ENCODE data around the gene PNPLA5.
A peak's percentile ranks its signal among the peaks of the same experiment; 100 is the strongest.

PNPLA5 gene

DNA sequence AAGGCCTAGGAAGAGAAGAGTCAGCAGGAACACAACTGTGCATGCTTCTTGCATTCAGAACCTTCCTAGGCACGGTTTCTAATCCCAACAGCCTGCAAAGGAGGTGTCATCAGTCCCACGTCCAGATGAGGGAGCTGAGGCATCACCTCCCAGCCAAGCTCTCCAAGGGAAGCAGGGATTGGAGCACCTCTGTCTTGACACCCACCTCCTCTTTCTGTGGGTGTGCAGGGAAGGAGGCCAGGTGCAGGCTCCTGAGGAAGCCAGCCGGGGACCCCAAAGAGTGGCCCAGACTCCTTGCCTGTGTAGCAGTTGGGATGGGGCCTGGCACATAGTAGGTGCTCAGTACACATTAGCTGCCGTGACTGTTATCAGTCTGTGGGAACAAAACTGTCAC lies 2.0 kb downstream of the PNPLA5 start:
- H3K27ac Mint-ChIP-seq: no peak overlapping the region

DNA sequence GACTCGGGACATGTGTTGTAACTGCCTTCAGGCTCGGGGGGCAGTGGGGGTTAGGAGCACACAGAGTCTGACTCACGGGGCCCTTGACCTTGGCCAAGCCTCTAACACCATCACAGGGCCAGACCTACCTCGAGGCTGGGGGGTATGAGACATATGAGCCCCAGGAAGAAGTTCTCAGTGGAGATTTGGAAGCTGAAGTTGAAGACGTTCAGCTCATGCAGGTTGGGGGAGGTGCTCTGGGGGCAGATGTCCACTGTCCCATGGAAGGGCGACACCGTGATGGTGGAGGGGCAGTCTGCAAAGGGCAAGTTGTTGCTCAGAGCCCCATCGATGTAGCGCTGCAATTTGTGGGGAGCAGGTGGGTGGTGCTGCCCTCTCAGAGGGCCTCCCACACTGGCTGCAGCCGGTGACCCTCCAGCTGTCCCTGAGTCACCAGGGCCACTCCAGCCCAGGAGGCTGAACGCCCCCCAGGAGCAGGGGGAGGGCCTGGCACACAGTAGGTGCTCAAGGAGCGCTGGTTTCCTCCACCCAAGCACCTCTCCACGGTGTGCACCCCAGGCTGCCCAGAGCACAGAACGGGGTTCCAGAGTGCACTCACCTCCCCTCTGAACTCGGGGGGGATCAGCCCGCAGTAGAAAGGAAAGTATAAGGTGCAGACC lies 2.5 kb downstream of the PNPLA5 start:
- no peak overlapping the region for H3K4me3 Mint-ChIP-seq
- ATAC-seq (no peak), DNase-seq (no peak)
- H3K36me3 Mint-ChIP-seq (ENCODE audit: low read depth): no peaks in the 10 kb centered on the region
- no peaks in the 10 kb centered on the region for H3K4me1 Mint-ChIP-seq
- peaks cover 55% of the 10 kb centered on the region for H3K27me3 Mint-ChIP-seq
- H3K9me3 Mint-ChIP-seq: no peaks in the 10 kb centered on the region
- H3K27ac Mint-ChIP-seq: no peak overlapping the region

More for the DNA sequence above, 2.0 kb downstream of the PNPLA5 start:
- Mint-ChIP-seq H3K4me3 (no peak overlapping the region), H3K36me3 (ENCODE audit: low read depth) (no peaks in the 10 kb centered on the region), H3K9me3 (no peaks in the 10 kb centered on the region), H3K27me3 (peaks cover 55% of the 10 kb centered on the region), H3K4me1 (no peaks in the 10 kb centered on the region)
- ATAC-seq: no peak
- no peak for DNase-seq

DNA sequence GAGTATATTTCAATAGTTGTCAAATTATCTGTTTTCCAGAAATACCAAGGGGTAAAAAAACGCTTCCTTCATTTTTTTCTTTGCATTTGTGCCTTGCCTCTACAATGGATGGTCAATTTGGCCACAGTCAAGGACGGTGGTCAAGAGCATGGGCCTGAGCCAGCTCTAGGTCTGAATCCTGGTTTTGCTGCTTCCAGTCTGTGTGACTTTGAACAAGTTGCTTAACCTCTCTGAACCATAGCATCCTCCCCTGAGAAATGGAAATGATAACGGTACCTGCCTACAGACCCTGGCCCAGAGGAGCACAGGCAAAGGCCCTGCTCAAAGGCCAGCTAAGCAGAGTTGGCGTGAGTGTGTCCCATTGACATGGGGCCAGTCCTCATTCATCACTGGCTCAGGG lies 3.1 kb downstream of the PNPLA5 start:
- Mint-ChIP-seq H3K4me3 (no peak overlapping the region), H3K36me3 (ENCODE audit: low read depth) (no peaks in the 10 kb centered on the region), H3K27ac (no peak overlapping the region), H3K9me3 (no peaks in the 10 kb centered on the region), H3K27me3 (peaks cover 51% of the 10 kb centered on the region), H3K4me1 (no peaks in the 10 kb centered on the region)
- DNase-seq (no peak), ATAC-seq (no peak)

DNA sequence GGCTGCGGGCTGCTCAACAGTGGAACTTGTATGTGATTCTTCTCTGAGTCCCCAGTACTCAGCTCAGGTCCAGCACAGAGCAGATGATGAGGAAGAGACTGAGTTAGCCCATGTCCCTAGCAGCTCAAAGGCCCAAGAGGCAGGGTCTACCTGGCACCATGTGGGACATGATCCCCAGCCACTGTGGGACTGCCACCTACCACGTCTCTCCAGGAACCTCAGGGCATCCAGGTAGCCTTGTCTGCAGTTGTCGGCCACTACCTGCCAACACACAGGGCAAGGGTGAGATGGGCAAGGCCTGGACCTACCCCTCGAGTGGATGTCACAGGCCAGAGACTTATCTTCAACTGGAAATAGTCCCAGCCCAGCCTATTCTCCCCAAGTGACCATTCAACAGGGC lies 4.4 kb downstream of the PNPLA5 start:
- ATAC-seq (no peak), DNase-seq (no peak)
- Mint-ChIP-seq H3K27me3 (peaks cover 44% of the 10 kb centered on the region), H3K36me3 (ENCODE audit: low read depth) (no peaks in the 10 kb centered on the region), H3K4me1 (no peaks in the 10 kb centered on the region), H3K4me3 (no peak overlapping the region), H3K9me3 (no peaks in the 10 kb centered on the region), H3K27ac (no peak overlapping the region)

DNA sequence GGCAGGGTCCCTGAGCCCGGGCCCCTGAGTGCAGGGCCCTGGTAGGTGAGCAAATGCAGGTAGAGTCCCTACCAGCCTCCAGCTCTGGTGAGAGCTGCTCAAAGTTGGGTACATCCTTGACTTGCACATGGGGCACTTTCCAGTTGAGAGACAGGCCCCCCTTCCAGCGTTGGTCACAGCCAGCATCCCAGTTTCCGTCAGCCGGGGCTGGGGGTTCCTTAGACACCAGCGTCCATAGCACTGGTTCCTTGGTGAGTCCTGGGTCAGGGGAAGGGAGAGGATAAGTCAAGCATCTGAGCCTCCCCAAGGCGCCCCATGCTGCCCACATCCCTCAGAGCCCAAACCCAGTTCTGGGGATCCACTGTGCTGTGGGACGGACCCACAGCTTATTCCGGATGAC lies 5.6 kb downstream of the PNPLA5 start:
- H3K9me3 Mint-ChIP-seq: no peaks in the 10 kb centered on the region
- no peaks in the 10 kb centered on the region for H3K4me1 Mint-ChIP-seq
- H3K36me3 Mint-ChIP-seq (ENCODE audit: low read depth): no peaks in the 10 kb centered on the region
- ATAC-seq: no peak
- peaks cover 35% of the 10 kb centered on the region for H3K27me3 Mint-ChIP-seq
- H3K27ac Mint-ChIP-seq: no peak overlapping the region
- H3K4me3 Mint-ChIP-seq: no peak overlapping the region
- no peak for DNase-seq

DNA sequence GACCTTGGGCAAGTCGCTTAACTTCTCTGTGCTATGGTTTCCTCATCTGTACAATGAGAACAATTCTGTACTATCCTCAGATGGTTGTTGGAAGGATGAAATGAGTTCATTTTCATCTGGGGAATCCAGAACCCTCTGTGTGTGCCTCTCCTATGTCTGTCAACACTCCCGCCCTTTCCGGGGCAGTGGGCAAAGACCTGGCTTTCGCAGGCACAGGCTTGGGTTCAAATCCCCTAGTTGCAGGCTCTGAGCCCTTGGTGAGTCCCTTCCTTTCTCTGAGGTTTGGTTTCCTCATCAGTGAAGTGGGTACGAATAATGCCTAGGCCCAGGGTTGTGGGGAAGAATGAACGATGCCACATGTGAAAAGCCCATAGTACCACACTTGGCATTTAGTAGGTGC lies 6.0 kb downstream of the PNPLA5 start:
- Mint-ChIP-seq H3K27me3 (peaks cover 34% of the 10 kb centered on the region), H3K4me1 (no peaks in the 10 kb centered on the region), H3K27ac (no peak overlapping the region), H3K36me3 (ENCODE audit: low read depth) (no peaks in the 10 kb centered on the region), H3K4me3 (no peak overlapping the region), H3K9me3 (no peaks in the 10 kb centered on the region)
- ATAC-seq (no peak), DNase-seq (no peak)

DNA sequence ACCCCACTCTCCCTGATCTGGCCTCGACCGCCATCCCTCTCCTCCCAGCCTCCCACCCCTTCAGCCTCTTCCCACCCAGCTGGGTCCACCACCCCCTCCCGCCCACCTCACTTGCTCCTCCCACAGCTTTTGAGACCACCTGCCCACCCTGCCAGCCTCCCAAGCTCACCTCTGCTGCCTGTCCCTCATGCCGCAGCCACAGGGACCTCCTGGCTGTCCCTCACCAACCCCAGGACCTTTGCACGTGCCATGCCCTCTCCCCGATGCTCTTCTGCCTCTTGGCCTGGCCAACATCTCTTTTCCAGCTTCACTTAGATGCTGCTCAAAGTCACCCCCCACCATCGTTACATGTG lies 6.5 kb downstream of the PNPLA5 start:
- no peak overlapping the region for H3K27ac Mint-ChIP-seq
- ATAC-seq (no peak), DNase-seq (no peak)
- peaks cover 29% of the 10 kb centered on the region for H3K27me3 Mint-ChIP-seq
- H3K36me3 Mint-ChIP-seq (ENCODE audit: low read depth): no peaks in the 10 kb centered on the region
- no peaks in the 10 kb centered on the region for H3K9me3 Mint-ChIP-seq
- no peaks in the 10 kb centered on the region for H3K4me1 Mint-ChIP-seq
- no peak overlapping the region for H3K4me3 Mint-ChIP-seq

DNA sequence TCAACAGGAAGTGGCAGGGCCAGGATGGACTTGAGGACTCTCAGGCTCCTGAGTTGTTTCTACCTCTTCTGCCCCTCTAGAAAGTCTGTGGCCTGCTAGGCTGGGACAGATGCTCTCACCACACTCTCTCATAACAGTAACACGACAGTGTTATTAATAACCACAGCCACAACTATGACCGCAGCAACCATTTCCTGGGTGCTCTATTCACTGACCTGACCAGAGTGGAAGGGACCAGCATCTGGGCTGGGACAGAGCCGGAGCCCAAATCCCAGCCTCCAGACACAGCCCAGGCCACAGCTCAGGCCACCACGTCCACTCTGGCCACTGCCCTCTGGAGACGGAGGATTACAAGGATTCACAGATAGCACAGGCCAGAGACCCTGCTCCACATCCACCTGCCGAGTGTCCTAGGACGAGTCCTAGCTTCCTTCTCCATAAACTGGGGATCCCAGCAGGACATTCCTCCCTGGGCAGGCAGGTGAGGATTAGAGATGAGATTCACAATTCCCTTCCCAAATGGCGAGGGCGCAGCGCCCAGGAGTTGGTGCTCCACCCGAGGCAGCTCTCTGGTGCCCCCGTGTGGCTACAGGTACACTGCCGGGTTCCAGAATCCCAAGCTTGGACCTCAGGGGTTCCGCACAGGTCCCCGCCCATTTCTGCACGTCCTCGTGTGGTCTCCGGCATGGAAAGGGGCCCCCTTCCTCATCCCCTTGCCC lies 7.1 kb downstream of the PNPLA5 start:
- ATAC-seq: no peak
- Mint-ChIP-seq H3K36me3 (ENCODE audit: low read depth) (no peaks in the 10 kb centered on the region), H3K27ac (no peak overlapping the region), H3K9me3 (no peaks in the 10 kb centered on the region), H3K4me1 (no peaks in the 10 kb centered on the region), H3K4me3 (no peak overlapping the region), H3K27me3 (peaks cover 25% of the 10 kb centered on the region)
- DNase-seq: peak; percentile 71

DNA sequence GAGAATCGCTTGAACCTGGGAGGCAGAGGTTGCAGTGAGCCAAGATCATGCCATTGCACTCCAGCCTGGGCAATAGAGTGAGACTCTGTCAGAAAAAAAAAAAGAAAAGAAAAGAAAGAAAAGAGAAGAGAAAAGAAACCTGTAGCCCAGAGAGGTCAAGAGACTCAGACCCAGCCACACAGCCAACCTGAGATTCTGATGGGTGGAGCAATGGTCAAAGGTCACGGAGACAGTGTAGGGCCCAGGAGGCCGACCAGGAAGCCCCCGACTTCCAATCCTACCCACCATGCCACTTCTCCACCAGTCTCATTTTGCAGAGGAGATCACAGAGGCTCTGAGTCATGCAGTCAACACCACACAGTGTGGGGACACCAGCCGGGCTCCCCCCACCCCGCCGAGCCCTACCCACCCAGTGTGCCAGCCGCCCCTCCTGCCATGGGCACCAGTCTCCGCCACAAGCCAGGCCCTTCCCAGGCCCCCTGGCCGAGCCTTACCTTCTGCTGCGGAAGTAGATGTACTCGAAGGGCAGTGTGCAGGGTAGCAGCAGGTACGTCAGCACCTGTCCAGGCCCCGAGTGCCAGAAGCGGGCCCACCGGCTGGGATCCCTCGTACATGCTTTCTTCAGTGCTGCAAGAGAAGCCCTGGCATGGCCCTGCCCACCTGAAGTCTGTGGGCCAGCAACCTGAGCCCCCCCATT lies 7.9 kb downstream of the PNPLA5 start:
- no peak overlapping the region for H3K27ac Mint-ChIP-seq
- DNase-seq (no peak), ATAC-seq (no peak)
- no peak overlapping the region for H3K4me3 Mint-ChIP-seq
- no peaks in the 10 kb centered on the region for H3K4me1 Mint-ChIP-seq
- peaks cover 21% of the 10 kb centered on the region for H3K27me3 Mint-ChIP-seq
- no peaks in the 10 kb centered on the region for H3K9me3 Mint-ChIP-seq
- no peaks in the 10 kb centered on the region for H3K36me3 Mint-ChIP-seq (ENCODE audit: low read depth)

DNA sequence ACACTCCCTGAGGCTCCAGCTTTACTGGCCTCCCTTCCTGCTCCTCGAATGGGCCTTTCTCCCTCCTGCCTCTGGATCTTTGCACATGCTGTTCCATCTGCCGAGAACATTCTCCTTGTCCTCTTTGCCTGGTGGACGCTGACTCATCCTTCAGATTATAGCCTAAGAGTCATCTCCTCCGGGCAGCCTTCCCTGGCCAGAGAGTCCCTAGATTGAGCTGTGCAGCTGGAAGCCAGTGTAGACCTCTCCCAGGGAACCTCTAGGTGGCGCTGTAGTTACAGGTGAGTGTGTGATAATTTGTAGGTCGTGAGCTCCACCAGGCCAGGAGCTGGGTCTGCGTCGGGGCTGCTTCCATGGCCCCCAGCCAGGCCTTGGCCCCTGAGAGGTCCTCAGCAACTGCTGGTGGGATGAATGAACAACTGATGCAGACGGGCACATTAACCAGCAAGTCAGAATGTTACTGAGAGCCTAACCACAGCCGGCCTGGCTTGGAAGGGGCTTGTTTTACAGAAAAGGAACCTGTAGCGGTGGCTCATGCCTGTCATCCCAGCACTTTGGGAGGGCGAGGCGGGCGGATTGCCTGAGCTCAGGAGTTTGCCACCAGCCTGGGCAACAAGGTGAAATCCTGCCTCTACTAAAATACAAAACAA lies 8.7 kb downstream of the PNPLA5 start:
- H3K4me3 Mint-ChIP-seq: no peak overlapping the region
- peak; percentile 51 for ATAC-seq
- no peaks in the 10 kb centered on the region for H3K9me3 Mint-ChIP-seq
- peak; percentile 60 for DNase-seq
- peaks cover 20% of the 10 kb centered on the region for H3K27me3 Mint-ChIP-seq
- H3K4me1 Mint-ChIP-seq: no peaks in the 10 kb centered on the region
- no peak overlapping the region for H3K27ac Mint-ChIP-seq
- H3K36me3 Mint-ChIP-seq (ENCODE audit: low read depth): no peaks in the 10 kb centered on the region

DNA sequence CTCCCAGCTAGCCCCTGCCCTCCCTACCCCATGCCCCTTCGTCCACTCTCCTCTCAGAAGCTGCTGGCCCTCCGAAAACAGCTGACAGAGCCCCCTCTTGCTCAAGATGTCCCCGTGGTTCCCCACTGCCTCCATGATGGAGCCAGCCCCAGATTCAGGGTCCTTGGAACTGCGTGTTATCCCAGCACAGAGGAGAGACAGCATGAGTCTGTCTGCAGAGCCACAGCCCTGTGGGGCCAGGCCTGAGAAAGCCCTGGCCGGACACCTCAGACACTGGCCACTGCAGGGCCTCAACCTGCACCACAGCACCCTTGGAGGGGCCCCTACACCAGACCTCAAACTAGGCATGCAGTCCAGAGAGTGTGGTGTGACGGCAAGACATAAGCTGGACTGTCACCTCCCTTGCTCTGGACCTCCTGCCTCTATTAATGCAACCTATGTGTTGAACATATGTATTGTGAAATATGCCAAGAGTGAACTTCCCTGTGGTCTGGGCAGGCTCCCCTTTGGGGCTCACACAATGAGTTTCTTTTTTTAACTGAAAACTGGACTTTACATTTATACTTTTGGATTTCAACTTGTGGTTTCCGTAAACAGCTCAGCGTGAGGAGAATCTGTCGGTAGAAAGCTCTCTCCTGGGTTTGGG lies 9.6 kb downstream of the PNPLA5 start:
- H3K9me3 Mint-ChIP-seq: no peaks in the 10 kb centered on the region
- no peaks in the 10 kb centered on the region for H3K4me1 Mint-ChIP-seq
- H3K27me3 Mint-ChIP-seq: peaks cover 18% of the 10 kb centered on the region
- H3K36me3 Mint-ChIP-seq (ENCODE audit: low read depth): no peaks in the 10 kb centered on the region
- no peak for DNase-seq
- no peak for ATAC-seq
- H3K4me3 Mint-ChIP-seq: no peak overlapping the region
- no peak overlapping the region for H3K27ac Mint-ChIP-seq

DNA sequence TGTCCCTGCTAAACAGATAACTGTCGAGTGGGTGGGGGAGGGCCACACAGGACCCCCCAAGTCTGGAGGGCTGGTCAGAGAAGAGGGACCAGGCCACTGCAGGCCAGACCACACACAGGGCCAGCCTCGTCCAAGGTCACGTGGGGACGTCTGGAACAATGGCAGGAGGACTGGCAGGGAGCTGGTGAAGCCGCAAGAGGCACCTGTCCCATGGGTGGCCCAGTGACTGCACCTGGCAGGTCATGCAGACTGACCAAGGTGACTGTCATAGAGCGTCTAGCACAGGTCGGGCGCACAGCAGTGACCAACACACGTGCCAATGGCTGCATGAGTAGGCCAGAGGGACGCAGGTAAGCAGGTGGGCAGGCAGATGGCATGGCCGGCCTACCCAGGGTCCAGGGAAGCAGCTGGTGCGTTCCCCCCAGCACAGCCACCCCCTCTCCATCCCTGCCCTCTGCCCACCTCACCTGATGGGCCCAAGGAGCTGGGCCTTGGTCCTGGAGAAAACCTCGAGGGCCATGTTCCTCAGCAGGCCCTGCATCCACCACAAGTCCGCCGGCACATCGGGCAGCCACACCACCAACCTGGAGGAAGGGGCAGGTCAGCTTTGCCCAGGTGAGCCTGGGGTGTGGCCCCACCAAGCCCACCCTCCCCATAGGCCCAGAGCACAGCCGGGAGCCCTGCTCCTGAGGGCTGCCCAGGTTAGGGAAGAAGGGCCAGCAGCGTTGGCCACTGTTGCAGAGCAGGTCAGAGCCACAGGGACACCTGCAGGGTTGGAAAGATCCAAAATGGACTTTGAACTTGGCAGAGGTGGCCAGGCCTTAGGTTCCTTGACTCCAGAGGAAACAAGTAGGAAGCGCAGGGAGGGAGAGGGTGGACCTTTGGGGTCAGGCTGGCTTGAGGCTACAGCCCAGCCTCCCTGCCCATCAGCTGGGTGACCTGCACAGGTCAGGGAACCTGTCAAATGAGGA lies 10.4 kb downstream of the PNPLA5 start:
- H3K27me3 Mint-ChIP-seq: peaks cover 11% of the 10 kb centered on the region
- H3K9me3 Mint-ChIP-seq: no peaks in the 10 kb centered on the region
- H3K27ac Mint-ChIP-seq: no peak overlapping the region
- H3K4me1 Mint-ChIP-seq: no peaks in the 10 kb centered on the region
- H3K4me3 Mint-ChIP-seq: no peak overlapping the region
- H3K36me3 Mint-ChIP-seq (ENCODE audit: low read depth): no peaks in the 10 kb centered on the region
- DNase-seq (no peak), ATAC-seq (no peak)

DNA sequence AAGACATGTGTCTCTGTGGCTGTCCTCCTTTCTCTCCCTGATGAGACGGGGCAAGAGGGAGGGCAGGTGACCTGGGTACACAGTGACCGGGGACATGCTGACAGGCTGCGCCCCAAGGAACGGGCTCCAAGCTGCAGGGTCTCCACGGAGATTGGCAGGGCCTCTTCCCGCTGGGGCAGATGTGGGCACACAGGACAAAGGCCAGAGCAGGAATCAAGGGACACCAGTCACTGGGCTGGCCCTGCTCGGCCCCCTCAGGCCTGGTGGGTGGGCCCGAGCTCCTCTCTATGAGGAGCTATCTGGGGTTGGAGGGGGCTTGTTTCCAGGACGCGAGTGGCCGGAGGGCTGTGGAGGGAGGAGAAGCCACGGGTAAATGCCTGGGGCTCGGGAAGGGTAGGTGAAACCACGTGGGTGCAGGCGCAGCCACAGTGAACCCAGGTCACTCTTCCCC lies 11.2 kb downstream of the PNPLA5 start:
- Mint-ChIP-seq H3K27me3 (peaks cover 8% of the 10 kb centered on the region), H3K36me3 (ENCODE audit: low read depth) (no peaks in the 10 kb centered on the region), H3K4me1 (no peaks in the 10 kb centered on the region), H3K9me3 (no peaks in the 10 kb centered on the region), H3K27ac (no peak overlapping the region), H3K4me3 (no peak overlapping the region)
- no peak for DNase-seq
- ATAC-seq: no peak
